CD14-positive monocyte (primary cell): ENCODE data around the gene CST3. TPM values are rescaled to one million over a fixed set of nuclear protein-coding genes. Genes with fewer than 3 reads are reported as not detected.

Experiments used
- DNase-seq, 3 donors: peaks; one replicate each; pipeline ENCODE4 v3.0.0-alpha.2; 2011 to 2022
- H2AFZ ChIP-seq: 2 replicates; pipeline ENCODE4 v1.6.0; 2012; ENCODE audit warnings: mild to moderate bottlenecking, low read depth, low read length, inconsistent platforms; ENCODE audit not compliant: insufficient read depth, poor library complexity, severe bottlenecking
- H3K27ac ChIP-seq, 2 donors: 1 replicate in 1 of 2; 2 replicates in 1 of 2; pipeline ENCODE4 v1.5.1; 2012 to 2013; ENCODE audit warnings: low read length in 2 of 2, control low read depth in 1 of 2, inconsistent platforms in 1 of 2, low read depth in 1 of 2, mild to moderate bottlenecking in 1 of 2
- H3K27me3 ChIP-seq, 2 donors: one replicate each; pipeline versions ENCODE4 v1.6.0 to v1.6.1; 2011 to 2013; ENCODE audit warnings: low read length in 2 of 2; ENCODE audit not compliant: control insufficient read depth in 2 of 2, insufficient read depth in 2 of 2
- H3K36me3 ChIP-seq, 2 donors: replicated peaks in 1 of 2; 1 replicate in 1 of 2; 2 replicates in 1 of 2; pipeline versions ENCODE4 v1.5.1 to v1.6.1; 2012 to 2013; ENCODE audit warnings: low read length in 2 of 2, control low read depth in 1 of 2, inconsistent platforms in 1 of 2, mild to moderate bottlenecking in 1 of 2; ENCODE audit not compliant: insufficient read depth in 2 of 2, control insufficient read depth in 1 of 2
- H3K4me1 ChIP-seq, 2 donors: 1 replicate in 1 of 2; 2 replicates in 1 of 2; pipeline versions ENCODE4 v1.5.1 to v1.6.1; 2012 to 2013; ENCODE audit warnings: low read length in 2 of 2, control low read depth in 1 of 2, inconsistent platforms in 1 of 2, mild to moderate bottlenecking in 1 of 2, moderate library complexity in 1 of 2; ENCODE audit not compliant: insufficient read depth in 2 of 2, control insufficient read depth in 1 of 2
- H3K4me2 ChIP-seq: replicated peaks from 2 replicates; pipeline ENCODE3; 2012; ENCODE audit warnings: low read length, moderate library complexity, mild to moderate bottlenecking; ENCODE audit not compliant: poor library complexity, severe bottlenecking; ENCODE audit errors: extremely low read depth
- H3K4me3 ChIP-seq, 3 experiments: fragments of 200-600 bp in 1 of 3; sonication (generic) in 1 of 3; replicated peaks in 1 of 3; 1 replicate in 2 of 3; 2 replicates in 1 of 3; pipeline ENCODE4 v1.5.1; 2011 to 2013; ENCODE audit warnings: low read length in 3 of 3, mild to moderate bottlenecking in 3 of 3, control low read depth in 2 of 3, low read depth in 2 of 3, inconsistent platforms in 1 of 3, moderate library complexity in 1 of 3
- H3K79me2 ChIP-seq: 2 replicates; pipeline ENCODE4 v1.6.0; 2012; ENCODE audit warnings: mild to moderate bottlenecking, control low read depth, inconsistent platforms, low read length, moderate library complexity; ENCODE audit not compliant: insufficient read depth
- H3K9ac ChIP-seq: 2 replicates; pipeline ENCODE4 v1.6.0; 2017; ENCODE audit warnings: low read length, mild to moderate bottlenecking; ENCODE audit not compliant: insufficient read depth, poor library complexity, severe bottlenecking
- H3K9me3 ChIP-seq, 2 donors: replicated peaks in 1 of 2; 1 replicate in 1 of 2; 2 replicates in 1 of 2; pipeline versions ENCODE4 v1.5.1 to v1.6.1; 2012 to 2013; ENCODE audit warnings: low read length in 2 of 2, control low read depth in 1 of 2; ENCODE audit not compliant: control insufficient read depth in 1 of 2, insufficient read depth in 1 of 2
- H4K20me1 ChIP-seq: 2 replicates; pipeline ENCODE4 v1.6.0; 2012; ENCODE audit warnings: mild to moderate bottlenecking, low read length, control low read depth, moderate library complexity; ENCODE audit not compliant: insufficient read depth
- H3K27ac Mint-ChIP-seq, 7 donors: one replicate each; pipeline ENCODE4 v1.8.0; 2020; ENCODE audit warnings: mild to moderate bottlenecking in 7 of 7, mixed read lengths in 7 of 7, moderate library complexity in 6 of 7, inconsistent platforms in 2 of 7
- H3K27me3 Mint-ChIP-seq, 3 donors: one replicate each; pipeline ENCODE4 v1.8.0; 2021 to 2022; ENCODE audit warnings: low read depth in 3 of 3, mild to moderate bottlenecking in 3 of 3, mixed read lengths in 3 of 3, moderate library complexity in 3 of 3, inconsistent platforms in 1 of 3
- H3K36me3 Mint-ChIP-seq, 2 donors: one replicate each; pipeline ENCODE4 v1.8.0; 2020; ENCODE audit warnings: mixed read lengths in 2 of 2, inconsistent platforms in 1 of 2, mild to moderate bottlenecking in 1 of 2
- H3K4me1 Mint-ChIP-seq: one replicate; pipeline ENCODE4 v1.8.0; 2020; ENCODE audit warnings: mild to moderate bottlenecking, mixed read lengths
- H3K4me3 Mint-ChIP-seq, 2 donors: one replicate each; pipeline ENCODE4 v1.8.0; 2020; ENCODE audit warnings: mild to moderate bottlenecking in 2 of 2, mixed read lengths in 2 of 2, moderate library complexity in 1 of 2
- H3K9me3 Mint-ChIP-seq, 7 donors: one replicate each; pipeline ENCODE4 v1.8.0; 2020 to 2022; ENCODE audit warnings: mixed read lengths in 7 of 7, mild to moderate bottlenecking in 6 of 7, moderate library complexity in 6 of 7, inconsistent platforms in 2 of 7
- CTCF ChIP-seq: fragments of 200-600 bp; IDR thresholded peaks from one replicate; pipeline ENCODE4 v1.8.0; 2022; ENCODE audit warnings: antibody characterized with exemption, mild to moderate bottlenecking
- WGBS: methylation state at CpG from one replicate; pipeline ENCODE4 v1.1.5; 2013; ENCODE audit warnings: missing lambda C conversion rate; ENCODE audit not compliant: insufficient coverage; 5-methylcytosine and 5-hydroxymethylcytosine counted together
- intact Hi-C, 2 donors: fragments of 100-400 bp; cut with micrococcal nuclease; formaldehyde crosslinking; loops; one replicate each; pipeline versions ENCODE4 v1.15.0 to v1.15.1; 2023
- polyA plus RNA-seq, 3 donors: library from polyadenylated mRNA; depleted of rRNA in 1 of 3; unstranded in 2 of 3; stranded (reverse) in 1 of 3; fragments of 300-500 nt in 2 of 3; fragments of >200 nt in 1 of 3; fragmentation: Illumina TruSeq in 2 of 3; gene quantifications; 1 replicate in 2 of 3; 2 replicates in 1 of 3; pipeline ENCODE4 v1.2.3, GENCODE V29; 2012 to 2021

Gene CST3
- polyA plus RNA-seq, 3 donors, result 1,459 to 3,222 (median 2,657) TPM

- Histone ChIP-seq H3K79me2 (no peaks in the 10 kb centered on the region), H3K27me3 (no peaks in the 10 kb centered on the region), H3K4me3 (no peak overlapping the region), H3K27ac (no peak overlapping the region), H3K36me3 (no peaks in the 10 kb centered on the region), H3K9ac (no peak overlapping the region), H3K4me1 (peaks cover 0 to 4% of the 10 kb centered on the region in 2 donors), H3K9me3 (no peaks in the 10 kb centered on the region), H2AFZ (no peak overlapping the region), H4K20me1 (no peaks in the 10 kb centered on the region), H3K4me2 (no peak overlapping the region)
- Mint-ChIP-seq H3K27ac (peak overlapping the region in 1 of 7 donors; percentile 8), H3K4me3 (no peak overlapping the region), H3K36me3 (no peaks in the 10 kb centered on the region), H3K9me3 (peaks cover 0 to 3% (median 2%) of the 10 kb centered on the region in 7 donors), H3K4me1 (peaks cover 9% of the 10 kb centered on the region), H3K27me3 (peaks cover 3 to 17% (median 11%) of the 10 kb centered on the region in 3 donors)
- WGBS, result 78% methylated on average over 3 of the region's 5 CpGs
- no peak for TF ChIP-seq CTCF
- intact Hi-C loops, result no loop called here
- DNase-seq, result no peak
Observed at GRCh38 chr20:23585449-23585807, 52.3 kb downstream of the CST3 start.

GRCh38 chr20:23584434-23585199 is 53.1 kb downstream of the CST3 start:
- H3K27me3 ChIP-seq, result no peaks in the 10 kb centered on the region
- H3K4me1 ChIP-seq, result peaks cover 0 to 4% of the 10 kb centered on the region in 2 donors
- H3K4me2 ChIP-seq, result no peak overlapping the region
- TF ChIP-seq CTCF, result no peak
- no peak overlapping the region for H3K27ac ChIP-seq
- Mint-ChIP-seq H3K27ac (no peak overlapping the region), H3K4me3 (peak overlapping the region in 1 of 2 donors; percentile 29), H3K9me3 (peaks cover 0 to 4% (median 3%) of the 10 kb centered on the region in 7 donors), H3K4me1 (peaks cover 9% of the 10 kb centered on the region), H3K36me3 (no peaks in the 10 kb centered on the region), H3K27me3 (peaks cover 3 to 17% (median 11%) of the 10 kb centered on the region in 3 donors)
- H3K79me2 ChIP-seq, result no peaks in the 10 kb centered on the region
- no peaks in the 10 kb centered on the region for H3K36me3 ChIP-seq
- H2AFZ ChIP-seq, result no peak overlapping the region
- no peaks in the 10 kb centered on the region for H4K20me1 ChIP-seq
- DNase-seq, result no peak
- intact Hi-C loops, result no loop called here
- WGBS, result 61% methylated on average over 3 of the region's 5 CpGs
- no peaks in the 10 kb centered on the region for H3K9me3 ChIP-seq
- no peak overlapping the region for H3K9ac ChIP-seq
- no peak overlapping the region for H3K4me3 ChIP-seq

Other genes with a start within 250 kb of the CST3 start
- 1 to 10 TPM; 2.4 to 6.3 (median 2.6) TPM for gene NAPB, start 216.5 kb downstream of the CST3 start, polyA plus RNA-seq
- not detected for gene CSTL1, start 198.3 kb downstream of the CST3 start, polyA plus RNA-seq
- not detected for gene CST11, start 185.1 kb downstream of the CST3 start, polyA plus RNA-seq
- not detected for gene CST8, start 146.8 kb downstream of the CST3 start, polyA plus RNA-seq
- gene CST9L, start 69.5 kb downstream of the CST3 start, polyA plus RNA-seq, result not detected
- gene CST9, start 32.0 kb downstream of the CST3 start, polyA plus RNA-seq, result under 1 TPM in 1 of 3 donors, not detected in 2; 0.13 TPM
- gene CST4, start 51.1 kb upstream of the CST3 start, polyA plus RNA-seq, result not detected
- gene CST1, start 113.0 kb upstream of the CST3 start, polyA plus RNA-seq, result not detected
- not detected for gene CST2, start 188.8 kb upstream of the CST3 start, polyA plus RNA-seq
- gene CST5, start 241.8 kb upstream of the CST3 start, polyA plus RNA-seq, result not detected